Neural crest cell (in vitro differentiated cells): ENCODE results near the gene DHX29. TPM values are rescaled to one million over a fixed set of nuclear protein-coding genes. Genes with fewer than 3 reads are reported as not detected.

Experiments used
- DNase-seq: peaks from one replicate; pipeline ENCODE4 v3.0.0; 2021; ENCODE audit warnings: low read depth, mixed read lengths, low spot score
- H3K27ac Mint-ChIP-seq: one replicate; pipeline ENCODE4 v1.8.0; 2021; ENCODE audit warnings: mild to moderate bottlenecking, mixed read lengths; ENCODE audit not compliant: unreplicated experiment
- H3K27me3 Mint-ChIP-seq: 2 replicates; pipeline ENCODE4 v1.8.0; 2021; ENCODE audit warnings: low read depth, mild to moderate bottlenecking, mixed read lengths
- H3K36me3 Mint-ChIP-seq: 2 replicates; pipeline ENCODE4 v1.8.0; 2021; ENCODE audit warnings: low read depth, mild to moderate bottlenecking, mixed read lengths
- H3K4me1 Mint-ChIP-seq: 2 replicates; pipeline ENCODE4 v1.8.0; 2021; ENCODE audit warnings: mixed read lengths
- H3K4me3 Mint-ChIP-seq: one replicate; pipeline ENCODE4 v1.8.0; 2021; ENCODE audit warnings: mild to moderate bottlenecking, mixed read lengths
- H3K9me3 Mint-ChIP-seq: 2 replicates; pipeline ENCODE4 v1.8.0; 2021; ENCODE audit warnings: mixed read lengths
- total RNA-seq: library from RNA; stranded (reverse); gene quantifications from 2 replicates; pipeline ENCODE4 v1.2.1, GENCODE V29; 2021
- TF ChIP-seq, protein P1 (sequence below): fragments of 200-600 bp; sonication (generic); conservative IDR thresholded peaks from 2 replicates; pipeline ENCODE4 v1.5.0; 2021; ENCODE audit warnings: antibody characterized with exemption, mild to moderate bottlenecking

The DHX29 gene
- total RNA-seq, 1 donor from 2014 or later, result 29.6 TPM

DNA sequence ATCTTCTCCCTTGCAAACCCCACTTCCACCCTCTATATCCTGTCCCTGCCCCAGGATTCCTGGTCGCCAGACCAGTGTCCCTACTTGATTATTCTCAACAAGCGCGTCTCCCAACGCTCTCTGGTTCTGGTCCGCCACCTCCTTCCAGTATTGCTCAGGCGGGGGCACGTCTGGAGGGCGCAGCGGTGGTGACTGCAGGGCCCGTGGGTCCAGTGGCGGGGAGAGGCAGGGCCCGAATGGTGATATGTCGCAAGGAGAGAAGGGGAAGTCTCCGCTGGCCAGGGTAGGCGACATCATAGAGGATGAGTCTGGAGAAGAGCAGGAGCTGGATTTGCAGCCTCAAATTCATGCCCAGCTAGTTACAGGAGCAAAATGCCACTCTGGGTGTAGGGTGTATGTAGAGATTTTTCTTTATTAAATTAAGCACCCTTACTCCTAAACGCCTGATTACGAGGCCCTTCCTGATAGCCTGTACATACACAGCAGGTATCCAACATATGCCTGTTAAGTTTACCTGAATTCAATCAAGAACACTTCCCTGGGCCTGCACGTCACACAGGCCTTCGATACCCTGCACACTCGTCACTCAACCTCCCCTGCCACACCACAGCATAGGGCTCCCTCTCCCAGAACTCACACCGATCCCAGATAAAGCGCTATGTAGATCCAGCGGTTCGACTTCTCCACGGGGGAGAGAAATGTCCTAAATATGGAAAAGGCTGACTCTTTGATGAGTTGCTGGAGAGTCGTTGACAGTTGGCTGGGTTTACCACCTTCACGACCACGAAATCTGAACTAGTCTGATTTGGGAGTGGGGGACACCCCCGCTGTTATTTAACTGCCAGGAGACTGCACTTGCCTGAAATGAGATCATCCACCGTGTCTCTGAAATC, 85.2 kb downstream of the DHX29 start:
- peaks cover 20% of the 10 kb centered on the region for H3K4me1 Mint-ChIP-seq
- no peak overlapping the region for H3K27ac Mint-ChIP-seq
- H3K9me3 Mint-ChIP-seq, result no peaks in the 10 kb centered on the region
- H3K4me3 Mint-ChIP-seq, result peak overlapping the region; percentile 32
- TF ChIP-seq, protein P1, sequence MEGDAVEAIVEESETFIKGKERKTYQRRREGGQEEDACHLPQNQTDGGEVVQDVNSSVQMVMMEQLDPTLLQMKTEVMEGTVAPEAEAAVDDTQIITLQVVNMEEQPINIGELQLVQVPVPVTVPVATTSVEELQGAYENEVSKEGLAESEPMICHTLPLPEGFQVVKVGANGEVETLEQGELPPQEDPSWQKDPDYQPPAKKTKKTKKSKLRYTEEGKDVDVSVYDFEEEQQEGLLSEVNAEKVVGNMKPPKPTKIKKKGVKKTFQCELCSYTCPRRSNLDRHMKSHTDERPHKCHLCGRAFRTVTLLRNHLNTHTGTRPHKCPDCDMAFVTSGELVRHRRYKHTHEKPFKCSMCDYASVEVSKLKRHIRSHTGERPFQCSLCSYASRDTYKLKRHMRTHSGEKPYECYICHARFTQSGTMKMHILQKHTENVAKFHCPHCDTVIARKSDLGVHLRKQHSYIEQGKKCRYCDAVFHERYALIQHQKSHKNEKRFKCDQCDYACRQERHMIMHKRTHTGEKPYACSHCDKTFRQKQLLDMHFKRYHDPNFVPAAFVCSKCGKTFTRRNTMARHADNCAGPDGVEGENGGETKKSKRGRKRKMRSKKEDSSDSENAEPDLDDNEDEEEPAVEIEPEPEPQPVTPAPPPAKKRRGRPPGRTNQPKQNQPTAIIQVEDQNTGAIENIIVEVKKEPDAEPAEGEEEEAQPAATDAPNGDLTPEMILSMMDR, result no peak
- H3K36me3 Mint-ChIP-seq, result peaks cover 2% of the 10 kb centered on the region
- DNase-seq, result no peak
- peaks cover 95% of the 10 kb centered on the region for H3K27me3 Mint-ChIP-seq

DNA sequence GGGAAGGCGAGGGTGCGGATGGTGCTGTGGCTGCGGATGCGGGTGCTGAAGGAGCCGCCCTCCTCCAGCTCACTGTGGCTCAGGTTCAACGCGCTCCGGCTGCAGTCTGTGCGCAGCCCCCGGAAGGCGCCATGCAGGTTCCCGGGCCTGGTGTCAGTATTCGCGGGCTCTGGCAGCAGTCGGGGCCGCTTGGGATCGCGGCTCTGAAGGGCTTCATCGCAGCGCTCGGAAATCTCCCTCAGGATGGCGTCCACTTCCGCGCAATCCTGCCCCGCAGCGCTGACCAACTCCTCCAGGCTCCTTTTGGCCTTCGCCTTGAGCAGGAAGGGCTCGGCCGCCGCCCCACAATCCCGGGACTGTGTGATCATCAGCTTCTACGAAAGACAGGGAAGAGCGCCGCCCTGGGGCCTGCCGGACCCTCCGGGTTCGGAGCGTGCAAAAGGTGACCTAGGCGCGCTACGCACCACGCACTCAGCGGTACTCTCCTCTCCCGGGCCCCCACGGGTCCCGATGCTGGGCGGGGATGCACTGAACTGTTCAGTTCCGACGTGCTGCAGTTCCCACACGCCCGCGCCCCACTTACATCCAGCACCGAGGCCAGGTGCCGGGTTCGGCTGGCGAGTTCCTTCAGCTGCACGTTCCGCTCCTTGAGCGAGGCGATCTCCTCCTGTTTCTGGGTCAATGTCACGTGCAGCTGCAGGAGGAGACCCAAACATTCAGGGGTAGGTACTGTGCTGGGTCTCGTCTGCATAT, 86.9 kb downstream of the DHX29 start:
- Mint-ChIP-seq H3K4me1 (peaks cover 20% of the 10 kb centered on the region), H3K27ac (peak overlapping the region; percentile 57), H3K27me3 (peaks cover 89% of the 10 kb centered on the region), H3K4me3 (peak overlapping the region; percentile 85), H3K36me3 (peaks cover 2% of the 10 kb centered on the region), H3K9me3 (no peaks in the 10 kb centered on the region)
- DNase-seq, result peak; percentile 23
- TF ChIP-seq, protein P1, result no peak

DNA sequence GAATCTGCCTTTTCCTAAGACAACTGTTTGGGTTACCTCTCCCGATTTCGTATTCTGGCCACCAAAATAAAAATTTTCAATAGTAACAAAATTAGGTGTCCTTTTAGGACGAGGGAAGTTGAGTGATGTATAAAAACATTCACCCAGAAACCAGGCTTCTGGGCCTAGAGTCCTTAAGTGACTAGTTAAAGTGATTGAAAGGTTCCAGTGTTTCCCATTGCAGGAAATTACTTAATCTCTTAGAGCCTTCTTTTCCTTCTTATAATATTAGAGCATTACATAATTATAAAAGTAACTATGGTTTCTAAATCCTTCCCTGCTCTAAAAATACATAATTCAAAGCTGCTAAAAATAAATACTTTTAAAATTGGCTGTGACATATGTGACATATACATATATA, 87.7 kb downstream of the DHX29 start:
- DNase-seq, result no peak
- Mint-ChIP-seq H3K9me3 (no peaks in the 10 kb centered on the region), H3K4me3 (peak overlapping the region; percentile 85), H3K36me3 (peaks cover 2% of the 10 kb centered on the region), H3K27me3 (peaks cover 85% of the 10 kb centered on the region), H3K4me1 (peaks cover 20% of the 10 kb centered on the region), H3K27ac (no peak overlapping the region)
- TF ChIP-seq, protein P1, result no peak

DNA sequence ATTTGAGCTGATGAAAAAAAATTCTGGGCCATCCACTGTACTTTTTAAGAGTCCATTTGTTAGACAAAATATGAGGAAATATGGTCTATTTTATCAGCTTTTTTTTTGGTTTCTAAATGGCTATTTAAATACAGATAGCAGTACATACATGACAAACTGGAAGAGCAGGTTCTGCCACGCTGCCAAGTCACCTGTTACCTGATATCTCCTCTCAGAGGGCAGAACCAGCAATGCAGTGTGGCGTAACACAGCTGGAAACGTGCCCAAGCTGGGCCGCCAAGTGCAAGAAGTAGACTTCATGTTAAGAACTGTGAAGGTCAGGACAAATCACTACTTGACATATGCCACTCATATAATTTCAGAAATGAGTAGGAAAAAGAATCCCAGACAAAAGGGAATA, 88.5 kb downstream of the DHX29 start:
- DNase-seq, result no peak
- TF ChIP-seq, protein P1, result no peak
- Mint-ChIP-seq H3K9me3 (no peaks in the 10 kb centered on the region), H3K27me3 (peaks cover 77% of the 10 kb centered on the region), H3K27ac (no peak overlapping the region), H3K36me3 (peaks cover 2% of the 10 kb centered on the region), H3K4me1 (peaks cover 20% of the 10 kb centered on the region), H3K4me3 (no peak overlapping the region)

DNA sequence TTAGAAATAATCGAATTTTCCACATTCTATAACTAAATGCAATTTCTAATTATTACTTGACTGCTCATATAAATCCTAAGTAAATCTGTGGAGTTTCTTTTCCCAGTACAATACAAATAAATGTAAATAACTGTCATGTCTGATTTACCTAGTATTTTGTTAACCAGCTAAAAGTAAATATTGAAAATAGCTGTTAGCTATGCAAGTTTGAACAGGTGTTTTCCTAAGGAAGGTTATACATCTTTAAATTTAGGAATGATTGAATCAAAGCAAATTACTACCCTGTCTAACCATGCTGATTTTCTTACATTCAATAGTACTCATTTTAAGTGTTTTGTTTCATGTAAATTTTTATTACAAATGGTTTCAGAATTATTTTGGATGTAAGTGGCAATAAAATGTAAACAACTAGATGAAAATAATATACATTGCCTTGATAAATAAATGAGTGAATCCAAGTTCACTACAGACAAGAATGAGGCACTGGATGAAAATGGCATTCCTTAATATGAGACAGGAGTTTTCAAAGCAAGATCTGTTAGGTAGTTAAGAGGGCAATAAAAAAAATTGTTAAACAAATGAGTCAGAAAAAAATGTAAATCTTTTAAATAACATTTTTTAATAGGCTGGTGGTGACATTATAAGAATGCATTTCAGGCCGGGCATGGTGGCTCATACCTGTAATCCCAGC, 96.2 kb downstream of the DHX29 start:
- no peaks in the 10 kb centered on the region for H3K4me1 Mint-ChIP-seq
- H3K4me3 Mint-ChIP-seq, result no peak overlapping the region
- no peak for DNase-seq
- H3K9me3 Mint-ChIP-seq, result no peaks in the 10 kb centered on the region
- H3K27ac Mint-ChIP-seq, result no peak overlapping the region
- H3K27me3 Mint-ChIP-seq, result peaks cover 56% of the 10 kb centered on the region
- TF ChIP-seq, protein P1, result no peak
- H3K36me3 Mint-ChIP-seq, result no peaks in the 10 kb centered on the region
